ENCODE measurements around the gene HIPK3.

Gene HIPK3

DNA sequence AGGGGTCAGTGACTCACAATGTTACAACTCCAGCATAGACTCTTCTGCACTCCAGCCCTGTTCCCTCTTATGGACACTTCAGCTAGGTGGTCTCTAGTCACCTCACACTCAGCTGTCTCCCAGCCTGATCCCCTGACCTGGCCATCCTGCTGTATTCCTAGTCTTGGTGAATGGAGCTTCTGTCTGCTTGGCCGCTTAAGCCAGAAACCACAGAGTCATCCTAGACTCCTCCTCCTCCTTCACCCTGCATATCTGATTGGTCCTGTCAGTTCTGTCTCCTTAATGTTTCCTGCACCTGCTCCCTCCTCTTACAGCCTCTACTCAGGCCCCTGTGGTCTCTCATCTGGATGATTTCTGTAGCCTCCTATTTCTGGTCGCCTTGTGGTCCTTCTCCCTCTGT lies 144.9 kb downstream of the HIPK3 start:
- TF ChIP-seq, protein P1, sequence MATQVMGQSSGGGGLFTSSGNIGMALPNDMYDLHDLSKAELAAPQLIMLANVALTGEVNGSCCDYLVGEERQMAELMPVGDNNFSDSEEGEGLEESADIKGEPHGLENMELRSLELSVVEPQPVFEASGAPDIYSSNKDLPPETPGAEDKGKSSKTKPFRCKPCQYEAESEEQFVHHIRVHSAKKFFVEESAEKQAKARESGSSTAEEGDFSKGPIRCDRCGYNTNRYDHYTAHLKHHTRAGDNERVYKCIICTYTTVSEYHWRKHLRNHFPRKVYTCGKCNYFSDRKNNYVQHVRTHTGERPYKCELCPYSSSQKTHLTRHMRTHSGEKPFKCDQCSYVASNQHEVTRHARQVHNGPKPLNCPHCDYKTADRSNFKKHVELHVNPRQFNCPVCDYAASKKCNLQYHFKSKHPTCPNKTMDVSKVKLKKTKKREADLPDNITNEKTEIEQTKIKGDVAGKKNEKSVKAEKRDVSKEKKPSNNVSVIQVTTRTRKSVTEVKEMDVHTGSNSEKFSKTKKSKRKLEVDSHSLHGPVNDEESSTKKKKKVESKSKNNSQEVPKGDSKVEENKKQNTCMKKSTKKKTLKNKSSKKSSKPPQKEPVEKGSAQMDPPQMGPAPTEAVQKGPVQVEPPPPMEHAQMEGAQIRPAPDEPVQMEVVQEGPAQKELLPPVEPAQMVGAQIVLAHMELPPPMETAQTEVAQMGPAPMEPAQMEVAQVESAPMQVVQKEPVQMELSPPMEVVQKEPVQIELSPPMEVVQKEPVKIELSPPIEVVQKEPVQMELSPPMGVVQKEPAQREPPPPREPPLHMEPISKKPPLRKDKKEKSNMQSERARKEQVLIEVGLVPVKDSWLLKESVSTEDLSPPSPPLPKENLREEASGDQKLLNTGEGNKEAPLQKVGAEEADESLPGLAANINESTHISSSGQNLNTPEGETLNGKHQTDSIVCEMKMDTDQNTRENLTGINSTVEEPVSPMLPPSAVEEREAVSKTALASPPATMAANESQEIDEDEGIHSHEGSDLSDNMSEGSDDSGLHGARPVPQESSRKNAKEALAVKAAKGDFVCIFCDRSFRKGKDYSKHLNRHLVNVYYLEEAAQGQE (IDR thresholded peaks at IDR 0.05; ENCODE audit: low read depth) = no peak
- no peak for TF ChIP-seq YY1 (IDR thresholded peaks at IDR 0.05; ENCODE audit: low read depth)
- no peak for TF ChIP-seq FOXM1 (IDR thresholded peaks at IDR 0.05; ENCODE audit: borderline replicate concordance, low read depth)
- no peak for TF ChIP-seq EGR1 (IDR thresholded peaks at IDR 0.05)
- TF ChIP-seq TCF12 (IDR thresholded peaks at IDR 0.05; ENCODE audit: low read depth) = no peak
- no peak for TF ChIP-seq CEBPB (IDR thresholded peaks at IDR 0.05)
- TF ChIP-seq TEAD4 (IDR thresholded peaks at IDR 0.05) = no peak
- TF ChIP-seq ZBTB7A (IDR thresholded peaks at IDR 0.05; ENCODE audit: low read depth) = no peak
- no peak for TF ChIP-seq NFIC (IDR thresholded peaks at IDR 0.05)
- TF ChIP-seq, protein P2, sequence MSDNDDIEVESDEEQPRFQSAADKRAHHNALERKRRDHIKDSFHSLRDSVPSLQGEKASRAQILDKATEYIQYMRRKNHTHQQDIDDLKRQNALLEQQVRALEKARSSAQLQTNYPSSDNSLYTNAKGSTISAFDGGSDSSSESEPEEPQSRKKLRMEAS (IDR thresholded peaks at IDR 0.05) = no peak

DNA sequence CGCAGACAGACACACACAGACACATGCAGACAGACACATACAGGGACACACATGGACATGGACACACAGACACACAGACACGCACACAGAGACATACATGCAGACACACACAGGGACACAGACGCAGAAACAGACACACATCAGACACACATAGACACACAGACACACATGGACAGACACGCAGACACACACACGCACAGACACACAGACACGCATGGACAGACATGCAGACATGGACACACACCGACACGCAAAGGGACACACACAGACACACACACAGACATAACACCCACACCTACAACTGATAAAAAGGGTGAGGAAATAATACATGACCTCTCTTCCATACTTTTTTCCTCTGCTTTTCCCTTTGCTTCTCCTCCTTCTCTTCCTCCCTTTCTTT lies 146.2 kb downstream of the HIPK3 start:
- TF ChIP-seq CEBPB (IDR thresholded peaks at IDR 0.05) = no peak
- no peak for TF ChIP-seq CREB1 (IDR thresholded peaks at IDR 0.05; ENCODE audit: low read depth)
- no peak for TF ChIP-seq TCF12 (IDR thresholded peaks at IDR 0.05; ENCODE audit: low read depth)
- no peak for TF ChIP-seq EP300 (IDR thresholded peaks at IDR 0.05; ENCODE audit: borderline replicate concordance)
- TF ChIP-seq NFIC (IDR thresholded peaks at IDR 0.05) = no peak
- no peak for TF ChIP-seq FOXM1 (IDR thresholded peaks at IDR 0.05; ENCODE audit: borderline replicate concordance, low read depth)
- TF ChIP-seq, protein P1 (IDR thresholded peaks at IDR 0.05; ENCODE audit: low read depth) = no peak
- TF ChIP-seq, protein P2 (IDR thresholded peaks at IDR 0.05) = no peak
- TF ChIP-seq EGR1 (IDR thresholded peaks at IDR 0.05) = no peak
- no peak for TF ChIP-seq TEAD4 (IDR thresholded peaks at IDR 0.05)
- TF ChIP-seq RAD21 (IDR thresholded peaks at IDR 0.05; ENCODE audit: low read depth) = no peak
- no peak for TF ChIP-seq TAF1 (IDR thresholded peaks at IDR 0.05; ENCODE audit: low read depth)
- TF ChIP-seq, protein P3, sequence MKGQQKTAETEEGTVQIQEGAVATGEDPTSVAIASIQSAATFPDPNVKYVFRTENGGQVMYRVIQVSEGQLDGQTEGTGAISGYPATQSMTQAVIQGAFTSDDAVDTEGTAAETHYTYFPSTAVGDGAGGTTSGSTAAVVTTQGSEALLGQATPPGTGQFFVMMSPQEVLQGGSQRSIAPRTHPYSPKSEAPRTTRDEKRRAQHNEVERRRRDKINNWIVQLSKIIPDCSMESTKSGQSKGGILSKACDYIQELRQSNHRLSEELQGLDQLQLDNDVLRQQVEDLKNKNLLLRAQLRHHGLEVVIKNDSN (IDR thresholded peaks at IDR 0.05) = no peak
- TF ChIP-seq ZBTB7A (IDR thresholded peaks at IDR 0.05; ENCODE audit: low read depth) = no peak
- no peak for TF ChIP-seq YY1 (IDR thresholded peaks at IDR 0.05; ENCODE audit: low read depth)

DNA sequence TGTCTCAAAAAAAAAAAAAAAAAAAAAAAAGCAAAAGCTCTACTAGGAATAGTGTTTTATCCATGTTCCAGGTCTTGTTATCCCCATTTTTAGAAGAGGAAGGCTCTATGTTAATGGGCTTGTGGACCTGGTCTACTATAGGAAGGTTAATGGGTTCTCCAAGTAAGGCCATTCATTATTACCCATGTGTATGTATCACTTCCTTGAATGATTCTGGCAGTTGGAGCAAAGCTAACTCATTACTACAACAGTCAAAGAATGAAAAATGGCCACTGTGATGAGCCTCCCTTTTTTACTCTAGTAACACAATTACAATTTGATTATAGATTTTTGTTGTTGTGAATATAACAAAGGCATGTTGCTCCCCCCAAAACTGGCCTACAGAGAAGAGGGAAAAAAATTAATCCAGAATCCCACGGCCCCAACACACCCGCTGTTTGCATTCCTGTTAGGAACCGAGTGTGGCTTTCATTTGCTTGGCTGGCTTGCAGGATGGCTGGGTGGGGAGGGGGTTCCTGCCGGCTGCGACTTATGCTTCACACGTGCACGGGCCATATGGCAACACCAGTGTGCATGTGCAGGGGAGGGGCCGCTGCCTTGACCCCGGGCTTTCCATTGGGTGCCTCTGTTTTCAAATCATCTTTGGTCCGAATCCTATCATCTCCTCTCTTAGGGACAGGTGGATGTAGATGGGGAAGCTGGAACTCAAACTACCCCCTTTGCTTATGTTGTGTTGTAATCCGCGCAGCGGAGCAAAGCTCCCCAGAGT lies 148.8 kb downstream of the HIPK3 start:
- TF ChIP-seq FOXM1 (IDR thresholded peaks at IDR 0.05; ENCODE audit: borderline replicate concordance, low read depth) (no peak), EP300 (IDR thresholded peaks at IDR 0.05; ENCODE audit: borderline replicate concordance) (no peak), ZBTB7A (IDR thresholded peaks at IDR 0.05; ENCODE audit: low read depth) (no peak), RAD21 (IDR thresholded peaks at IDR 0.05; ENCODE audit: low read depth) (no peak), NFIC (IDR thresholded peaks at IDR 0.05) (no peak), CREB1 (IDR thresholded peaks at IDR 0.05; ENCODE audit: low read depth) (no peak), EGR1 (IDR thresholded peaks at IDR 0.05) (no peak), TCF12 (IDR thresholded peaks at IDR 0.05; ENCODE audit: low read depth) (no peak)
- TF ChIP-seq, protein P3 (IDR thresholded peaks at IDR 0.05) = no peak

Data from Ishikawa (cell line).